GM21526 (cell line): Measurements from ENCODE around the gene UBE2QL1.

Experiments
- ATAC-seq: cut with Tn5 transposase; IDR thresholded peaks from one replicate; pipeline ENCODE4 v1.9.1; 2021; ENCODE audit warnings: moderate library complexity; ENCODE audit not compliant: unreplicated experiment, low FRiP score

UBE2QL1 gene

GRCh38 chr5:6473284-6473683 lies 24.6 kb downstream of the UBE2QL1 start:
- no peak for ATAC-seq

DNA sequence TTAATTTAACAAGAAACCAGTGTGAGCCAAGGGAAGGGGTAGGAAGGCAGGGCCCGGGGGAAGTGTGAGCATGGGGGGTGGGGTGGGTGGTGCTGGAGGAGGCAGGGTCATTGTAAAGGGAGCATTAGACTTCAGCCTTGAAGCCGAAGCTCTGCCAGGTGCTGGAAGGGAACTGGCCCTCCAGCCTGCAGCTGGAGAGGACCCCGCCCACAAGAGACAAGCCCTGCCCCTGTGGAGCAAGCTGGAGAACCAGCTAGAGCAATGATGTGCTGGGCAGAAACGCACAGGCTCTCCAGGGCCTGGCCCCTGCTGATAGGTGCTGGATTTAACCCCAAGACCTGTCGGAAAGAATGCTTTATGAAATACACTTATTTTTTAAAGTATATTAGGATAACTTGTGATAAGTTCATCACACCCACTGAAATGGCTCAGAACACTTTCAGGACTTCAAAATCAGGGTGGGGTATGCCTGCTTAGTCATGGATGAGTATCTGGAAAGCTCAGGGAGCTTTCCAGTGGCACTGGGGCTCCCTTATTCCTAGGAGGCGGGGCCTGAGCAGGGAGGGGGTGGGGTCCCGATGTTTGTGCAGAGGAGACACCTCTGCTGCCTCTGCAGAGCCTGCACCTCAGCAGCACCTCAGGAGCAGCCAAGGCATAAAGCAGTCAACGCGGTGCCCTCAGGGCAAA lies 27.1 kb downstream of the UBE2QL1 start:
- ATAC-seq, result no peak

GRCh38 chr5:6476313-6476661 lies 27.6 kb downstream of the UBE2QL1 start:
- no peak for ATAC-seq

DNA sequence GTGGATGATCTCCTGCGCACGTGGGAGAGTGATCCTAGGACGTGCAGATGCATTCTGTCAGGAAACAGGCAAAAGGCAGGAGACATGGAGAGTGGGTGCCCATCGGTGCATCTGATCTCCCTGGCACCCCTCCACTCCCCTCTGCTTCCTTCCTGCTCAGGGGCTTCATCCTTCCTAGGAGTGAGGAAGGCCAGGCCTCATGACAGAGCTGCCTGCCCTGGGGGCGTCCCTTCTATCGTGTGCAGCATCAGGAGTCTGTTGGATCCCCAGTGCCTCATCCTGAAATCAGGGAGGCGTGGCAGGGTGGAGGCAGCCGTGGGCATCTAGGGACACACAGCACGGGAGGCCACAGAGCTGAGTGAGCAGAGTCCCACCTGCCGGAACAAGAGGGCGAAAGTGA lies 30.1 kb downstream of the UBE2QL1 start:
- ATAC-seq, result no peak

DNA sequence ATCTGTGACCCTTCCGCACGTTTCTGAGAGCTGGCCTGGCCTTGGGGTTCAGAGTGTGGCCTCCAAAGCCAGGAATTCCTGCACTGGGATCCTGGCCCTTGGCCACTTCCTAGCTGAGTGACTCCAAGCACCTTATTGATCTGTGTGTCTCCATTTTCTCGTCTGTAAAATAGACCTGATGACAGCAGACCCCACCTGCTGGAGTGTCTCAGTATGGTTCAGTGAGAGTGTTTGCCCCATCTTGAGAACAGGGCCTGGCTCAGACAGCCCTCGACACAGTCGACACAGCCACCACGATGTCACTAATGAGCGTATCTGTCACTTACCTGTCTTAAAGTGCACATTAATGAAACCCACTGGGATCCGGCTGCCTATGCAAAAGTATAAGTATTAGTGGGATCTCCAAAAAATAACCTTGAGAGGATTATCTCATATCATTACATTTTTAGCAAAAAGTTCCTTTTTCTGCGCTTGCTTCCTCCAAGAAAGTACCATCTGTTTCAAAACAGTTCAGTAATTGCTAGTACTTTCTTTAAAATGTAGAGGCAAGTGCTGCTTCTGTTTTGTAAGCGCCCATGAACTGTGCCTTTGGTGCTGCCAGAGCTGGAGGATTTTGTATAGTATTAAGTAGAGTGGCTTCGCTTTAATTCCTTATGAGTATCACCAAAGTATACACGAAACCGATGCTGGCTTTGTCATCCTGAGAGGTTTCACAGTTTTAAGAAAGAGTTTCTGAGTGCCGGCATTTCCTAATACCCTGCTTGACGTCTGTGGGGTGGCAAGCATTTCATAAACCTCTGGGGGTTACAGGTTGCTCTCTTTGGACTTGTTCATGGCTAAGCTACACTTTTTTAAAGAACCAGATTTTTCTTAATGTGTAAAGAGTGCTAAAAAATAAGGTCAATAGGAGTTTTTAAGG lies 31.7 kb downstream of the UBE2QL1 start:
- peak; percentile 53 for ATAC-seq

- no peak for ATAC-seq
Observed at GRCh38 chr5:6482735-6483134, 34.1 kb downstream of the UBE2QL1 start.

- peak; percentile 89 for ATAC-seq
Observed at GRCh38 chr5:6483880-6484382, 35.3 kb downstream of the UBE2QL1 start.

DNA sequence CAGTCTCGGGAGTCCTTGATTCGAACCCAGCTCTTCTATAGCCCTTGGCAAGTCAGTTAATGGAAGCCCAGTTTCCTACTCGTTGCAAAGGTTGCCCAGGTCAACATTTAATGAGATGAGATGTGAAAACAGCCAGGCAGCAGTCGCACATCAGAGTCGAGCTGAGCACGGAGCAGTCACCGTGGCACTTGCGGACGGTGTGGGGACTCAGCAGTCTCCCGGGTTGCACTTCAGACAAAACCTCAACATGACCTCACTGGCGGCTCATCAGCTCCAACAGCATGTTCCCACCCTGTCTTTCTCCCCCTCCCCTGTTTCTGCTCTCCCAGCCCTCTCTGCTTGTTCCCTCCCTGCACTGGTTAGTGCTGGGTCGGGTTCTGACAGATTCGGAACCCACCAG lies 35.8 kb downstream of the UBE2QL1 start:
- no peak for ATAC-seq

GRCh38 chr5:6484899-6485298 lies 36.2 kb downstream of the UBE2QL1 start:
- no peak for ATAC-seq

DNA sequence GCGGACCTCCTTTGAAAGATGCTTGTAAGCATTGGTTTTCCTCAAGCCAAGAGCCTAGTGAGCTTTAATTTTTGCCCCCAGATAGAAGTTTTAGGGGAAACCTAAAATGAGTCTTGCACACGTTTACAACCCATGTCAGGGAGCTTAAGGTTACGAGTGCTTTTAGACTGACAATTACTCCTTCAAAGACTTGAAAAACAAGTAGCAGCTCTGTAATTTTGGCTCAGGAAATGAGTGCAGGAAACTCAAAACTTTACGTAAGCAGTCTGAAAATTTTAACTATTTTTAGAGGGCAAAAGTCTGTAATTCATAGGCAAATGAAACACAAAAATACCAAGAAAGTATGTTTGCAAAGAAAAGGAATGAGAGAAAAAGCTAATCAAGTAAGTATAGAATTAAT lies 36.8 kb downstream of the UBE2QL1 start:
- no peak for ATAC-seq

- no peak for ATAC-seq
Observed at GRCh38 chr5:6486074-6486473, 37.4 kb downstream of the UBE2QL1 start.

- ATAC-seq, result no peak
Observed at GRCh38 chr5:6487081-6487480, 38.4 kb downstream of the UBE2QL1 start.

GRCh38 chr5:6488021-6488420 lies 39.4 kb downstream of the UBE2QL1 start:
- no peak for ATAC-seq

DNA sequence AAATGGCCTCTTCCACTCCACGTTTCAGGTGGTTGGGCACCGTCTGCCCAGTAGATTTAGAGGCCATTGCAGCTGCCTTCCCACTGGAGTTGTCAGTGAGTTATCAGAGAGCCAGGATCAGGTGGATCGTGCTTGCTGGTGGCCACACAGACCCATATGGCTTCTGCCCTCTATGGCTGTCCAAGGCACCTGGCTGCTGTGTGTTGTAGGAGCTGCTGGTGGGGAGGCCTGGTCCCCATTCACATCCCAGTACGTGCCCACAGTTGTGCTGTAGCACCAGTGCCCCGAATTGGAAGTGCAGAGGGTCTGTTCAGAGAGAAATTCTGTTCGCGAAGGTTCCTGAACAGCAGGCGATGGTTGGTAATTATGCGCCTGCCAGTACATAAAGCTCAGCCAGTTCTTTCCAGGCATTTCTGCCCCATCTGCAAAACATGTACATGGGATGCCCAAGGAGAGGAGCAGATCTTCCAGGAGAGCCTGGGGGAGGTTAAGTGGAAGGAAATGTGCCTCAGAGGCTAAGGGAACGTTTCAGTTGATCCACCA lies 41.1 kb downstream of the UBE2QL1 start:
- ATAC-seq, result no peak

DNA sequence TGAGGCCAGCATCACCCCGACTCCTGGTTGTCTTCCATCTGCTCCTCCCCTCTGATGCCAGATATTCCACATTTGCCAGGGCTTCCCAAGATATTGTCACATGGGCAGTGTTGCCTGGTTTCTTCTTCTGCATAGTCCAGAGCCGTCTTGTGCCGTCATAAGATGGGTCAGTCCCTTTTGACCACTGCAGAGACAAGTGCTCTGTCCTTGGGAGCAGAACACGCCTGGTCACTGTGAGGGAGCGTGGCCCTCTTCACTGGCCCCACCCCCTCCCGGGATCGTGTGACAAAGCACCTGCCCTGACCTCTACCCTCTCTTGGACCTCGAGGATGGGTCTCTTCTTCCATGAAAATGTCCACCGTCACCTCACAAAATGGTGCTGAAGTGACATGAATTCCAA lies 41.6 kb downstream of the UBE2QL1 start:
- ATAC-seq, result no peak

- ATAC-seq, result no peak
Observed at GRCh38 chr5:6490693-6491092, 42.0 kb downstream of the UBE2QL1 start.

GRCh38 chr5:6491196-6491918 lies 42.7 kb downstream of the UBE2QL1 start:
- no peak for ATAC-seq

DNA sequence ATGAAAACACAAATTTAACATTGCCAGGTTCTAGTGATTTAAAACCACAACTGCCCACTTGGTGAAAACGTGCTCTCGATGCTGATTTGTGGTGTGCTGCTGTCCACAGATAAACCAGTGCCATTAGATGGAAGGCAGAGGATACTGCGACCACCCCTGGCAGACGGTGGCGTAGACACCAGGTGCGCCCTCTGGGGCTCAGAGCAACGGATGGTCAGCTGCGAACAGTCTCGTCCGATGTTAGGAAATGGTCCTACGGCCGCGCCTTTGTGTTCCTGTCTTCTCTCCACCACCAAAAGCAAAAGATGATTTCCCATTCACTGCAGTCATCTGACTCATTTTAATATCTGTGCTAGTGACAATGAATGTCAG lies 43.2 kb downstream of the UBE2QL1 start:
- no peak for ATAC-seq

DNA sequence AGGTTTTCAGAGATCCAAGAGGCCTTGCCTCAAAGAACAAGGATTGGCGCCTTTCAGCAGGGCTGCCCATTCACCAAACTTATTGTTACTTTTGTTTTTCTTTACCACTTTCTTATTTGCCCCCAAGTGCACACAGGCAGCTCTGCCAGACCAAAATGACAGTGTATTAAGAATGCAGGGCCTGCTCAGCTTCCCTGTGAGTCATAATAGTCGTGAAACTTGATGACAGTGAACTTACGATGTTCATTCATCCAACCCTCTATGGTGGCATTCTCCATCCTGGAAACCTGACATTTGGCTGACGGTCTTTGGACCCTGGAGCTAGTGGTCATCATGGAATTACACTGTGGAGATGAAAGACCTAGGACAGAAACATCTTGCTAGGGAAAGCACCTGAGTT lies 44.3 kb downstream of the UBE2QL1 start:
- no peak for ATAC-seq

DNA sequence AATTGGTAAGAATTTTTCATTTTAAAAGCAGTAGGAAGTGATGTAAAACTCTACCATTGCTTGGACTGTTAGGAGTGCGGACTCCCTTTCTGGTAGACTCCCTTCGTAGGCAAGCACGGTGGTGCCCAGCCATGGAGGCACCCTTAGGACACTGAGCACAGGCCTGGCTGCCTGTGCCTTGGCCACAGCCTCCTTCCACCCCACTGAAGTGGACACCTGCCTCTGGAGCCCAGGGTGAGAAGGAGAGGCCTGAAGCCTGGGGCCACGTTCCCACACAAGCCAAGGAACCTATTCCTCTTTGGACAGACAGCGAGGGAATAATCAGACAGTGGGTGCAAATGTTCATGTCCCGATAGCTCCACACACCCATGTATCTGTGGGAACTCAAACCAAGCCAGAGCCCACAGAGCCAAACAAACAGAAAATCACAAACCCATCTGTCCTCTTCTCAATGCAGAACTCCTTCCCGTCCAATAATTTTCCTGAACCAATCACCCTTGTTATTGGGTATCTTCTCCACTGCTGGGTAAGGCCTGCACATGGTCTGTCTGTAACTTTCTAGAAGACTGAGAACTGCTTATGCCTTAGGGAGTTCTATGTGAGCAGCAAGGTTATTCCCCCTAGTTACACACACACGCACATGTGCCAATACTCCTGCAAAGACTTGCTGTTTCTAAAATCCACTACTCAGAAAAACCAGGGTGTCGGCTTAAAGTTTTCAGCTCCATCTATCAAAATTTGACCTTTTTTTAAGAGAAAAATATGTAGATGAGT lies 45.2 kb downstream of the UBE2QL1 start:
- no peak for ATAC-seq
